GM19468 (cell line): Measurements from ENCODE around the gene FAP.

ENCODE experiments used
- ATAC-seq: cut with Tn5 transposase; IDR thresholded peaks from one replicate; pipeline ENCODE4 v1.9.1; 2021; ENCODE audit warnings: mild to moderate bottlenecking, moderate library complexity, moderate number of reproducible peaks; ENCODE audit not compliant: unreplicated experiment; ENCODE audit errors: extremely low read depth

FAP gene

GRCh38 chr2:162197069-162197825, 46.0 kb downstream of the FAP start:
- ATAC-seq, result no peak

- ATAC-seq, result no peak
These were observed 46.6 kb downstream of the FAP start for GRCh38 chr2:162196638-162197037.

GRCh38 chr2:162188451-162188850, 54.8 kb downstream of the FAP start:
- no peak for ATAC-seq

GRCh38 chr2:162185541-162186232, 57.6 kb downstream of the FAP start:
- no peak for ATAC-seq

- ATAC-seq, result no peak
These were observed 58.3 kb downstream of the FAP start for GRCh38 chr2:162184821-162185450.

- no peak for ATAC-seq
These were observed 58.9 kb downstream of the FAP start for GRCh38 chr2:162184359-162184758.

GRCh38 chr2:162182395-162182794, 60.9 kb downstream of the FAP start:
- no peak for ATAC-seq

GRCh38 chr2:162177301-162177700, 65.9 kb downstream of the FAP start:
- ATAC-seq, result no peak

GRCh38 chr2:162175714-162176113, 67.5 kb downstream of the FAP start:
- ATAC-seq, result no peak

- ATAC-seq, result no peak
These were observed 68.5 kb downstream of the FAP start for GRCh38 chr2:162174746-162175145.

- ATAC-seq, result no peak
These were observed 70.4 kb downstream of the FAP start for GRCh38 chr2:162172802-162173370.

- ATAC-seq, result no peak
These were observed 76.5 kb downstream of the FAP start for GRCh38 chr2:162166745-162167144.

- no peak for ATAC-seq
These were observed 77.1 kb downstream of the FAP start for GRCh38 chr2:162166174-162166573.

- ATAC-seq, result no peak
These were observed 78.4 kb downstream of the FAP start for GRCh38 chr2:162164802-162165201.

GRCh38 chr2:162159446-162159845, 83.8 kb downstream of the FAP start:
- ATAC-seq, result no peak

- ATAC-seq, result no peak
These were observed 87.1 kb downstream of the FAP start for GRCh38 chr2:162156149-162156548.

- no peak for ATAC-seq
These were observed 88.2 kb downstream of the FAP start for GRCh38 chr2:162155093-162155492.

- ATAC-seq, result peak; percentile 81
These were observed 89.5 kb downstream of the FAP start for GRCh38 chr2:162153608-162154224.

GRCh38 chr2:162152147-162152546, 91.1 kb downstream of the FAP start, which contains the start of gene GCG:
TSS of gene GCG (minus strand) at chr2:162152247. CDS start at chr2:162149178, 3,069 bp downstream.
- no peak for ATAC-seq

GRCh38 chr2:162149940-162150339, 93.3 kb downstream of the FAP start:
- ATAC-seq, result no peak
